ENCODE data around the gene TNP1.

The TNP1 gene

GRCh38 chr2:216887138-216887537 lies 27.3 kb upstream of the TNP1 start:
- ChIA-PET CTCF (no interaction called here), POLR2A (no interaction called here)
- DNase-seq (ENCODE audit: extremely low spot score): no peak
- TF ChIP-seq FOXA1 (IDR thresholded peaks at IDR 0.05): no peak
- no peak for TF ChIP-seq LEF1 (IDR thresholded peaks at IDR 0.05; ENCODE audit: borderline replicate concordance)
- no peak for TF ChIP-seq ARNT (IDR thresholded peaks at IDR 0.05)
- TF ChIP-seq NFRKB (IDR thresholded peaks at IDR 0.05): no peak
- no peak for TF ChIP-seq FOXM1 (IDR thresholded peaks at IDR 0.05; ENCODE audit: borderline replicate concordance)
- no peak for TF ChIP-seq SUZ12 (IDR thresholded peaks at IDR 0.05)
- no peak for TF ChIP-seq HDGF (IDR thresholded peaks at IDR 0.05; ENCODE audit: borderline replicate concordance)
- no peak for TF ChIP-seq BHLHE40 (IDR thresholded peaks at IDR 0.05; ENCODE audit: borderline replicate concordance)
- no peak for TF ChIP-seq TARDBP (IDR thresholded peaks at IDR 0.05)
- TF ChIP-seq CTBP1 (IDR thresholded peaks at IDR 0.05; ENCODE audit: borderline replicate concordance): no peak
- TF ChIP-seq ELF4 (IDR thresholded peaks at IDR 0.05): no peak
- no peak for TF ChIP-seq SP1 (IDR thresholded peaks at IDR 0.05)
- no peak for TF ChIP-seq PKNOX1 (IDR thresholded peaks at IDR 0.05)
- no peak for TF ChIP-seq FOXK2 (IDR thresholded peaks at IDR 0.05)
- no peak for TF ChIP-seq ZNF384 (IDR thresholded peaks at IDR 0.05)
- no peak for TF ChIP-seq L3MBTL2 (conservative IDR thresholded peaks at IDR 0.05)

GRCh38 chr2:216885117-216885553 lies 25.3 kb upstream of the TNP1 start:
- POLR2A ChIA-PET: no interaction called here

GRCh38 chr2:216884347-216884746 lies 24.5 kb upstream of the TNP1 start:
- no peak for DNase-seq (ENCODE audit: extremely low spot score)
- CTCF ChIA-PET: no interaction called here
- no peak for TF ChIP-seq BHLHE40 (IDR thresholded peaks at IDR 0.05; ENCODE audit: borderline replicate concordance)
- no peak for TF ChIP-seq SP1 (IDR thresholded peaks at IDR 0.05)
- POLR2A ChIA-PET: no interaction called here

More at GRCh38 chr2:216885117-216885553, 25.3 kb upstream of the TNP1 start:
- no peak for DNase-seq (ENCODE audit: extremely low spot score)
- CTCF ChIA-PET: no interaction called here
- TF ChIP-seq SUZ12 (IDR thresholded peaks at IDR 0.05) (no peak), ARNT (IDR thresholded peaks at IDR 0.05) (no peak), PKNOX1 (IDR thresholded peaks at IDR 0.05) (no peak), ELF4 (IDR thresholded peaks at IDR 0.05) (no peak), TARDBP (IDR thresholded peaks at IDR 0.05) (no peak), L3MBTL2 (conservative IDR thresholded peaks at IDR 0.05) (no peak), FOXM1 (IDR thresholded peaks at IDR 0.05; ENCODE audit: borderline replicate concordance) (no peak), NFRKB (IDR thresholded peaks at IDR 0.05) (no peak), LEF1 (IDR thresholded peaks at IDR 0.05; ENCODE audit: borderline replicate concordance) (no peak), BHLHE40 (IDR thresholded peaks at IDR 0.05; ENCODE audit: borderline replicate concordance) (no peak), FOXA1 (IDR thresholded peaks at IDR 0.05) (no peak), ZNF384 (IDR thresholded peaks at IDR 0.05) (no peak), HDGF (IDR thresholded peaks at IDR 0.05; ENCODE audit: borderline replicate concordance) (no peak), FOXK2 (IDR thresholded peaks at IDR 0.05) (no peak), SP1 (IDR thresholded peaks at IDR 0.05) (no peak), CTBP1 (IDR thresholded peaks at IDR 0.05; ENCODE audit: borderline replicate concordance) (no peak)

GRCh38 chr2:216882876-216883275 lies 23.0 kb upstream of the TNP1 start:
- ChIA-PET POLR2A (no interaction called here), CTCF (no interaction called here)
- DNase-seq (ENCODE audit: extremely low spot score): no peak
- TF ChIP-seq NFRKB (IDR thresholded peaks at IDR 0.05) (no peak), ARNT (IDR thresholded peaks at IDR 0.05) (no peak), ZNF384 (IDR thresholded peaks at IDR 0.05) (no peak), CTBP1 (IDR thresholded peaks at IDR 0.05; ENCODE audit: borderline replicate concordance) (no peak), FOXK2 (IDR thresholded peaks at IDR 0.05) (no peak), SUZ12 (IDR thresholded peaks at IDR 0.05) (no peak), FOXM1 (IDR thresholded peaks at IDR 0.05; ENCODE audit: borderline replicate concordance) (no peak), FOXA1 (IDR thresholded peaks at IDR 0.05) (no peak), LEF1 (IDR thresholded peaks at IDR 0.05; ENCODE audit: borderline replicate concordance) (no peak), SP1 (IDR thresholded peaks at IDR 0.05) (no peak), TARDBP (IDR thresholded peaks at IDR 0.05) (no peak), L3MBTL2 (conservative IDR thresholded peaks at IDR 0.05) (no peak), BHLHE40 (IDR thresholded peaks at IDR 0.05; ENCODE audit: borderline replicate concordance) (no peak)

- DNase-seq (ENCODE audit: extremely low spot score): no peak
- no peak for TF ChIP-seq TARDBP (IDR thresholded peaks at IDR 0.05)
- TF ChIP-seq NFRKB (IDR thresholded peaks at IDR 0.05): no peak
- no peak for TF ChIP-seq FOXA1 (IDR thresholded peaks at IDR 0.05)
- TF ChIP-seq SP1 (IDR thresholded peaks at IDR 0.05): no peak
- no peak for TF ChIP-seq ARNT (IDR thresholded peaks at IDR 0.05)
- POLR2A ChIA-PET: no interaction called here
- CTCF ChIA-PET: no interaction called here
Observed at GRCh38 chr2:216881411-216881810, 21.5 kb upstream of the TNP1 start.

- CTCF ChIA-PET: no interaction called here
- DNase-seq (ENCODE audit: extremely low spot score): no peak
- POLR2A ChIA-PET: no interaction called here
- TF ChIP-seq TARDBP (IDR thresholded peaks at IDR 0.05) (no peak), SUZ12 (IDR thresholded peaks at IDR 0.05) (no peak), ZNF384 (IDR thresholded peaks at IDR 0.05) (no peak), L3MBTL2 (conservative IDR thresholded peaks at IDR 0.05) (no peak), SP1 (IDR thresholded peaks at IDR 0.05) (no peak), BHLHE40 (IDR thresholded peaks at IDR 0.05; ENCODE audit: borderline replicate concordance) (no peak), CTBP1 (IDR thresholded peaks at IDR 0.05; ENCODE audit: borderline replicate concordance) (no peak), LEF1 (IDR thresholded peaks at IDR 0.05; ENCODE audit: borderline replicate concordance) (no peak), FOXA1 (IDR thresholded peaks at IDR 0.05) (no peak), ARNT (IDR thresholded peaks at IDR 0.05) (no peak), NFRKB (IDR thresholded peaks at IDR 0.05) (no peak), HDGF (IDR thresholded peaks at IDR 0.05; ENCODE audit: borderline replicate concordance) (no peak), FOXM1 (IDR thresholded peaks at IDR 0.05; ENCODE audit: borderline replicate concordance) (no peak), FOXK2 (IDR thresholded peaks at IDR 0.05) (no peak), ELF4 (IDR thresholded peaks at IDR 0.05) (no peak), PKNOX1 (IDR thresholded peaks at IDR 0.05) (no peak)
Observed at GRCh38 chr2:216880509-216881184, 20.8 kb upstream of the TNP1 start.
